GM21737 (cell line): ENCODE results near the gene VGLL4.
"Not testable (repeated sequence)": the region's sequence is repeated elsewhere in the genome, so short reads cannot be mapped to it uniquely, and the experiment has no call there.

Experiments
- ATAC-seq: cut with Tn5 transposase; IDR thresholded peaks from one replicate; pipeline ENCODE4 v1.9.1; 2021; ENCODE audit warnings: mild to moderate bottlenecking, moderate library complexity; ENCODE audit not compliant: unreplicated experiment

Gene VGLL4

GRCh38 chr3:11588755-11589154 lies 55.0 kb downstream of the VGLL4 start:
- no peak for ATAC-seq

GRCh38 chr3:11588338-11588737 lies 55.4 kb downstream of the VGLL4 start:
- no peak for ATAC-seq

DNA sequence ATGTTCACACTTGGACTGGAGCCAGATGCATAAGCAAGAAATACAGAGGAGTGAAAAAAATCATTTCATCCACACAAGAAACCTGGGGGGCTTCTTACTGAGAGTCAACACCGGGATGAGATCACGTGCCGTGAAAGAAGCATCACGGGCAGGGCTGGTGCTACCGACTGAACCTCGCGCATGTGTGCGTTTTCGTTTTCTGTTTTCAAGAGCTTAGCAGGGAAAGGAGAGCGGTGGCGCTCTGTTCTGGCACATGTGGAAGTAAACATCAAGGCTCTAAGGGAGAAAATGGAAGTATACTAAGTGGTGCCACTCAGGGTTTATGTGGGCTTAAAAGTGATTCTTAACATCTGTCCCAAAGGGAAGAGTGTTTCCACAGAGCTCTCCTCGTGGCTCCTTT lies 55.9 kb downstream of the VGLL4 start:
- no peak for ATAC-seq

GRCh38 chr3:11584570-11584969 lies 59.1 kb downstream of the VGLL4 start:
- no peak for ATAC-seq

GRCh38 chr3:11583638-11584046 lies 60.1 kb downstream of the VGLL4 start:
- no peak for ATAC-seq

DNA sequence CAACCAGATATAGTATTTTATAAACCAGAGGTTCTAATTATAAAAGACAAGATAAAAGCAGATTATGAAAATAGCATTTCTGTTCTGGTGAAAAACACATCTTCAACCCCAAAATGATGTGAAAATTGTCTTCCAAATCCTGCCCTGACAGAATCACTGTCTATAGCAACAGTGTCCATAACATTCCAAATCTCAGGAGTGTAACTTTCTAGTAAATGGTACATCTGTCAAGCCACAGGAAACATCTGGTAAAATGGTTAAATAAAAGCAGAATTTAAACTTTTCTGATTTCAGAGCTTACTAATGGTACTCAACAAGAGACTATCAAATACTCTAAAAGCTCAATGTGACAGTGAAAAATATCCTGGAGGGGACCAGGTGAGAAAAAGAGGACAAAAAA lies 60.5 kb downstream of the VGLL4 start:
- no peak for ATAC-seq

GRCh38 chr3:11582191-11582968 lies 61.3 kb downstream of the VGLL4 start:
- no peak for ATAC-seq

- no peak for ATAC-seq
Observed at GRCh38 chr3:11581237-11582190, 62.2 kb downstream of the VGLL4 start.

DNA sequence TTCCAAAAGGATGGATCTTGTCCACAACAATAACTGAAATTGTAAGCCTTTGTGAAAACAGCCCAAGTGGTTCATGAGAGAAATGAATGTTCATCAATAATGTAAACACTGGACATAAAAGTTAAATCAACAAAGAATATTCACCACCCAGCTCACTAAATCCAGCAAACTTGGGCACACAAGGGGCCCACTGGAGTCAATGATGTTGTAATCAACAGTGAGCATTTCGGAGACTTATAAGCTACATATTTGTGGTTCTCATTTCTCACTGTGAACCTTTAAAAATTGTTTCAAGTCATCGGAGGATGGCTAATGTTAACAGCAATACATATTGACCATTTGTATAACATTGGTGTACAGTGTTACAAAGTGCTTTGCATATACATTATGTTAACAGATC lies 63.1 kb downstream of the VGLL4 start:
- no peak for ATAC-seq

- ATAC-seq = no peak
Observed at GRCh38 chr3:11578169-11578568, 65.5 kb downstream of the VGLL4 start.

GRCh38 chr3:11576453-11576852 lies 67.3 kb downstream of the VGLL4 start:
- no peak for ATAC-seq

DNA sequence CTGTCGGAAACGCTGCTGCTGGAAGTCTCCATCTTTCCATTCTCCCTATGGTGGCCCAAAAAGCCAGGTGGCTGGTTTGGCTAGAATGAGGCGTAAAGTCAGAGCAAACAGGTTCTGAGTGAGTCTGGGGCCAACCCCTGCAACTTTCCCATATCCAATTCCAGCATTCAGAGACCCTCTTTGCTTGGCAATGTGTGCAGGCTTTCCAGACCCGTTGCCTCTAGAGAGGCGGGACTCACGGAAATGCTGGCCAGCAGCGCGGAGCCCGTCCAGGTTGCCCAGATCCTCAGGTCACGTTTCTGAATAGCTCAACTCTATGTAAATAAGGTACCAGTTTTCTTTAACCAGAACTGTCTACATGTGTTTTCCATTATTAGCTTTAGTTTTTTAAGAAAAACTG lies 68.0 kb downstream of the VGLL4 start:
- ATAC-seq = no peak

DNA sequence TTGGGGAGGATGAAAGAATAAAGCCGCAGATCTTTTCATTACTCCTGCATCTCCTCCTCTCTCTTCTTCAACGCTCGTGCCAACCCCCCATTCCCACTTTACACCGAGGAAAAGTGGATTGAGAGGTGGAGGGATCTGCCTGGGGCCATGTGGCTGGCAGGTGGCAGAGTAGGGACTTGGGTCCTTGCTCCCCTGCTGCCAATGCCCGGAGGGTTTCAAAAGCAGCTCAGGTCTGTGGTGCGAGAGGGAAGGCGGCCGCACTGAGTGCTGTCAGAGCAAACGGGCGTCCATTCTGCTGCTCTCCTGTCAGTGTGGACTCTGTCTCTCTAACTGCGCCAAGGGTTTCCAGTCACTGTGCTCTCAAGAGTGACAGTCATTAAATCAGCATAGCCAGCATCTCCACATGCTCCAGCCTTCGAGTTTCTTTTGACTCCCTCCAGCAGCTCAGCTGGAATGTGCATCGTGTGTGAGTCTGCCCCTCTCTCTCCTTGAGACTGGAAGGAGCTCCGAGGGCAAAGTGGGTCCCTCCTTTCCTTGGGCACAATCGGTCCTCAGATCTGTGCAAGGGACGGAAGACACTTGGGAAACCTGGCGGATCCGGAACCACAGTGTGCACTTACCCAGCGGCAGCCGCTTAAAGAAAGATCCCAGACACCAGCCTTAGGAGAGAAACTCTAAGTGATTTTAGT lies 68.6 kb downstream of the VGLL4 start:
- no peak for ATAC-seq

DNA sequence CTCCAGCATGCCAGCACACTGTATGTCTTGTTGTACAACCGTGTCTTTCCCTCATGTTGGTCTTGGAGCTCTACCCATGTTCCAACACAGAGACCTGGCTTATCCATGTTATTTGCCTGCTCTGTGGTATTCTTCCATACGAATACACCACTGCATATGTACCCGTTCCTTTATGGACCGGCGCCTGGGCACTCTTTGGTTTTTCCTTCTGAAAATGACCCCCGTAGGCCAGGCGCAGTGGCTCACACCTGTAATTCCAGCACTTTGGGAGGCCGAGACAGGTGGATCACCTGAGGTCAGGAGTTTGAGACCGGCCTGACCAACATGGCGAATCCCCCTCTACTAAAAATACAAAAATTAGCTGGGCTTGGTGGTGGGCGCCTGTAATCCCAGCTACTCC lies 71.1 kb downstream of the VGLL4 start:
- ATAC-seq = not testable (repeated sequence)

GRCh38 chr3:11570789-11571495 lies 72.8 kb downstream of the VGLL4 start:
- ATAC-seq = no peak

GRCh38 chr3:11570251-11570650 lies 73.5 kb downstream of the VGLL4 start:
- no peak for ATAC-seq

DNA sequence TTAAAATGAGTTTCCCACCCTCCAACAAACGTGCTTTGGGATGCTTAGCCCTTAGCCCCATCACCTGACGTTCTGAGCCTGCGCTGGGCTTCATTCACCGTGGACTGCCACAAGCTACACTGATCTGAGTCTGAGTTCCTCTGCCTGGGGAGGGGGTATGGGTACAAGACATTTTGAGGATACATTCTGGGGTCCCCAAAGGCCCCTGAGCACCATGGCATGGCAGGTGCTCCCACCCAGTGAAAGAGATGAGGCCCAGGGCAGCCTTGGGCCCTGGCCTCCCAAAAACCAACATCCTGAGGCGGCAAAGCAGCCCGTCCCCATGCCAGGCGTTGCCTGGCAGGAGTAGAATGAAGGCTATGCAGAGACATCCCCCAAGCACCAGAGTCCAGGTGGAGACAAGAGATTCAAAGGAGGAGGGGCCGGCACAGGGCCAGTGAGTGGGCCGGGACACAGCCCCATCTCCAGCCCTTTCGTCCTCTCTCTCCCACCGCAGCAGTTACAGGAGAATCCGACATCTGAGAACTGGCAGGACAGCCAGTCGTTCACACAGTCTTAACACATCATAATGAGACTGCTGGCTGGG lies 74.5 kb downstream of the VGLL4 start:
- ATAC-seq = no peak

- no peak for ATAC-seq
Observed at GRCh38 chr3:11568503-11569155, 75.1 kb downstream of the VGLL4 start.

DNA sequence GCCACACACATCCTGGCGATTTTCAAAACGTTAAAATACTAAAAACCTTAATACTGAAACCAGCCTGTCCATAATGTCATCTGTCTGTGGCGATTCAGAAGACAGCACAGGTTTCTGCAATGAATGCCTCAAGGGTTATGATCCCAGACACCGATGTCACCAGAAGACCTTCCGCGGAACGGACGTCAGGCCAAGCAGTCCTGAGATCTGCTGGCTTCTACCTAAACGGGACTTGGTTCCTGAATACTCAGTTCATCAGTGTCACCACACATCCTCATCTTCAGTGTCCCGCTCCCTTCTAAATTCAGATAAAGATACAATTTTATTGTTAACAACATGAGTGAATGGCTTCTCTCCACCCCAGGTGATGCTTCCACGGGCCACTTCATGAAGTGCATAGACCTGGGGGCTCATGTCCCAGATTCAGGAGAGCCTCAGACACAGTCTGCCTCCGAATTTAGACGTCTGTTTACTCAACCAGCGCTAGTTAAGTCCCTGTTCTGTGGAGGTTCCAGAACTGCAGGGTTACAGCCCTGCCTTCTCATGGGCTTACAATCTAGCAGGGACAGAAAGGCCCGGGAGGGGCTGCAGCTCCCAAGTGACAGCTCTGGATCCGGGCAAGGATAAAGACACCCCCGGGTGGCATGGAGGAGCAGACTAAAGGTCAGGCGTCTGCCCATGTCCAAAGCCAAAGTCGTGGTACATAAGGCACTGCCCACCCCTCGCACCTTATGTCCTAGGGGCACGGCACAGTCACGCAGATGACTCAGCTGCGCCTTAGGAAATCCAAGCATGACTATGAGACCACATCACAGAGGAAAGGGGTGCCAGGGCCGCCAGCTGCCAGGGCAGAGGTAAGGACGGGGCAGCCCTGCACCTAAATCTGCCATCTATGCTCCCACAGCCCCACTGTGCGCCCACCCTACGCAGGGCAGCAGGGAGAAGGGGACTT lies 75.9 kb downstream of the VGLL4 start:
- no peak for ATAC-seq
